Bronchial epithelial cell (primary cell): ENCODE results near the gene SLC22A15. TPM values are rescaled to one million over a fixed set of nuclear protein-coding genes. Genes with fewer than 3 reads are reported as not detected.

Source experiments
- DNase-seq: peaks from one replicate; pipeline ENCODE4 v3.0.0-alpha.2; 2010; ENCODE audit warnings: low read depth
- FAIRE-seq: peaks from 2 replicates; lab custom pipeline; 2011; peaks lifted over from hg19 to GRCh38; lab: Jason Lieb, UNC
- H3K27me3 ChIP-seq: 2 replicates; pipeline ENCODE4 v1.5.1; 2011; ENCODE audit warnings: low read length; ENCODE audit not compliant: control insufficient read depth, insufficient read depth
- H3K36me3 ChIP-seq: 2 replicates; pipeline ENCODE4 v1.5.1; 2011; ENCODE audit warnings: low read length; ENCODE audit not compliant: control insufficient read depth, insufficient read depth
- H3K4me3 ChIP-seq: 2 replicates; pipeline ENCODE4 v1.5.1; 2011; ENCODE audit warnings: mild to moderate bottlenecking, low read depth, low read length, control low read depth
- total RNA-seq: library from RNA; depleted of rRNA; stranded (reverse); fragments of >200 nt; gene quantifications from 2 replicates; pipeline ENCODE4 v1.2.1, GENCODE V29; 2014
- TF ChIP-seq, protein P1 (sequence below): IDR thresholded peaks from 2 replicates; pipeline ENCODE4 v1.5.1; 2011; ENCODE audit warnings: mild to moderate bottlenecking, moderate library complexity, low read length, control low read depth, inconsistent platforms; ENCODE audit not compliant: insufficient read depth, severe bottlenecking

SLC22A15 gene
- total RNA-seq, 1 donor from 2014 or later: 22.6 TPM

- H3K27me3 ChIP-seq: no peaks in the 10 kb centered on the region
- FAIRE-seq: no peak
- H3K36me3 ChIP-seq: peaks cover 4% of the 10 kb centered on the region
Measured at GRCh38 chr1:116075575-116075974, 99.3 kb downstream of the SLC22A15 start.

GRCh38 chr1:116075990-116076389 lies 99.7 kb downstream of the SLC22A15 start:
- Histone ChIP-seq H3K36me3 (peaks cover 2% of the 10 kb centered on the region), H3K27me3 (no peaks in the 10 kb centered on the region), H3K4me3 (no peak overlapping the region)
- TF ChIP-seq, protein P1, sequence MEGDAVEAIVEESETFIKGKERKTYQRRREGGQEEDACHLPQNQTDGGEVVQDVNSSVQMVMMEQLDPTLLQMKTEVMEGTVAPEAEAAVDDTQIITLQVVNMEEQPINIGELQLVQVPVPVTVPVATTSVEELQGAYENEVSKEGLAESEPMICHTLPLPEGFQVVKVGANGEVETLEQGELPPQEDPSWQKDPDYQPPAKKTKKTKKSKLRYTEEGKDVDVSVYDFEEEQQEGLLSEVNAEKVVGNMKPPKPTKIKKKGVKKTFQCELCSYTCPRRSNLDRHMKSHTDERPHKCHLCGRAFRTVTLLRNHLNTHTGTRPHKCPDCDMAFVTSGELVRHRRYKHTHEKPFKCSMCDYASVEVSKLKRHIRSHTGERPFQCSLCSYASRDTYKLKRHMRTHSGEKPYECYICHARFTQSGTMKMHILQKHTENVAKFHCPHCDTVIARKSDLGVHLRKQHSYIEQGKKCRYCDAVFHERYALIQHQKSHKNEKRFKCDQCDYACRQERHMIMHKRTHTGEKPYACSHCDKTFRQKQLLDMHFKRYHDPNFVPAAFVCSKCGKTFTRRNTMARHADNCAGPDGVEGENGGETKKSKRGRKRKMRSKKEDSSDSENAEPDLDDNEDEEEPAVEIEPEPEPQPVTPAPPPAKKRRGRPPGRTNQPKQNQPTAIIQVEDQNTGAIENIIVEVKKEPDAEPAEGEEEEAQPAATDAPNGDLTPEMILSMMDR: no peak
- peak; percentile 16 for DNase-seq
- FAIRE-seq: no peak

More at GRCh38 chr1:116075575-116075974, 99.3 kb downstream of the SLC22A15 start:
- no peak for DNase-seq
- TF ChIP-seq, protein P1: no peak
- no peak overlapping the region for H3K4me3 ChIP-seq

GRCh38 chr1:116076831-116077230 lies 100.5 kb downstream of the SLC22A15 start:
- peaks cover 2% of the 10 kb centered on the region for H3K36me3 ChIP-seq
- DNase-seq (peak; percentile 52), FAIRE-seq (no peak)
- no peaks in the 10 kb centered on the region for H3K27me3 ChIP-seq
- TF ChIP-seq, protein P1: no peak
- H3K4me3 ChIP-seq: no peak overlapping the region

- DNase-seq (no peak), FAIRE-seq (no peak)
- no peaks in the 10 kb centered on the region for H3K36me3 ChIP-seq
- no peaks in the 10 kb centered on the region for H3K27me3 ChIP-seq
- TF ChIP-seq, protein P1: no peak
- H3K4me3 ChIP-seq: no peak overlapping the region
Measured at GRCh38 chr1:116078699-116079223, 102.4 kb downstream of the SLC22A15 start.

DNA sequence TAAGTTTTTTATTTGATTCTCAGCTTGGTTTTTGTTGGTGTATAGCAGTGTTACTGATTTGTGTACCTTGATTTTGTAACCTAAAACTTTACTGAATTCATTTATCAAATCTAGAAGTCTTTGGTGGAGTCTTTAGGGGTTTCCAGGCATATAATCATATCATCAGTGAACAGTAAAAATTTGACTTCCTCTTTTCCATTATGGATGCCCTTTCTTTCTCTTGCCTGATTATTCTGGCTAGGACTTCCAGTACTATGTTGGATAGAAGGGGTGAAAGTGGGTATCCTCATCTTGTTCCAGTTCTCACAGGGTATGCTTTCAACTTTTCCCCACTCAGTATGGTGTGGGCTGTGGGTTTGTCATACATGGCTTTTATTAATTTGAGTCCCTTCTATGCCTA lies 111.3 kb downstream of the SLC22A15 start:
- FAIRE-seq (no peak), DNase-seq (no peak)
- H3K36me3 ChIP-seq: no peaks in the 10 kb centered on the region
- TF ChIP-seq, protein P1: no peak
- no peaks in the 10 kb centered on the region for H3K27me3 ChIP-seq
- H3K4me3 ChIP-seq: no peak overlapping the region

- H3K36me3 ChIP-seq: no peaks in the 10 kb centered on the region
- FAIRE-seq: no peak
- H3K27me3 ChIP-seq: no peaks in the 10 kb centered on the region
- TF ChIP-seq, protein P1: no peak
- no peak for DNase-seq
- no peak overlapping the region for H3K4me3 ChIP-seq
Measured at GRCh38 chr1:116089870-116090269, 113.6 kb downstream of the SLC22A15 start.
